PC-3 (cell line): ENCODE results near the gene KIFAP3. TPM values are rescaled to one million over a fixed set of nuclear protein-coding genes. Genes with fewer than 3 reads are reported as not detected.

Experiments used
- ATAC-seq: fragments of 200-7000 bp; cut with Tn5 transposase; 2 replicates; pipeline ENCODE4 v1.9.1; 2020; ENCODE audit warnings: mild to moderate bottlenecking, moderate library complexity
- BruUV-seq: library from RNA; stranded (reverse); fragments of 400-500 nt; replicated peaks from 2 replicates; lab custom pipeline; 2021; lab: Mats Ljungman, UMichigan
- CTCF ChIA-PET: fragments of 300-600 bp; sonication (Branson Sonifier 250); formaldehyde crosslinking; loops from one replicate; lab custom pipeline; 2022; ENCODE audit warnings: antibody characterized with exemption; lab: Charles Lee
- POLR2A ChIA-PET: fragments of 300-600 bp; sonication (Branson Sonifier 250); formaldehyde crosslinking; loops from one replicate; lab custom pipeline; 2022; ENCODE audit warnings: antibody characterized with exemption; ENCODE audit not compliant: unreplicated experiment; lab: Charles Lee
- DNase-seq: peaks from one replicate; pipeline ENCODE4 v3.0.0-alpha.2; 2015
- H2AFZ ChIP-seq: fragments of 300-600 bp; sonication (generic); 2 replicates; pipeline ENCODE4 v1.6.0; 2016; ENCODE audit warnings: antibody characterized with exemption, low read length
- H3F3A ChIP-seq: fragments of 300-600 bp; sonication (generic); one replicate; pipeline ENCODE4 v1.6.0; 2017; ENCODE audit warnings: antibody characterized with exemption, low read length, control low read depth, mild to moderate bottlenecking; ENCODE audit not compliant: unreplicated experiment
- H3K27ac ChIP-seq: fragments of 300-600 bp; sonication (generic); 2 replicates; pipeline ENCODE4 v1.5.1; 2016; ENCODE audit warnings: mild to moderate bottlenecking, low read length
- H3K27me3 ChIP-seq: fragments of 300-600 bp; sonication (generic); 2 replicates; pipeline ENCODE4 v1.6.1; 2016; ENCODE audit warnings: low read length, mixed read lengths
- H3K36me3 ChIP-seq: fragments of 300-600 bp; sonication (generic); 2 replicates; pipeline ENCODE4 v1.6.1; 2016; ENCODE audit warnings: low read depth, mixed run types, low read length, mixed read lengths
- H3K4me1 ChIP-seq: fragments of 300-600 bp; sonication (generic); 2 replicates; pipeline ENCODE4 v1.5.1; 2016; ENCODE audit warnings: low read length; ENCODE audit not compliant: insufficient read depth
- H3K4me2 ChIP-seq: fragments of 300-600 bp; sonication (generic); 2 replicates; pipeline ENCODE4 v1.6.0; 2016; ENCODE audit warnings: low read length
- H3K4me3 ChIP-seq: fragments of 300-600 bp; sonication (generic); 2 replicates; pipeline ENCODE4 v1.5.1; 2016; ENCODE audit warnings: mild to moderate bottlenecking, low read length, mixed read lengths
- H3K79me2 ChIP-seq: fragments of 300-600 bp; sonication (generic); 2 replicates; pipeline ENCODE4 v1.6.1; 2017; ENCODE audit warnings: low read length, mixed read lengths
- H3K9ac ChIP-seq: fragments of 300-600 bp; sonication (generic); 2 replicates; pipeline ENCODE4 v1.6.0; 2016; ENCODE audit warnings: mild to moderate bottlenecking, low read length
- H3K9me2 ChIP-seq: fragments of 300-600 bp; sonication (generic); replicated peaks from 2 replicates; pipeline ENCODE4 v1.6.1; 2016; ENCODE audit warnings: mixed run types, low read length, mixed read lengths
- H3K9me3 ChIP-seq: fragments of 300-600 bp; sonication (generic); 2 replicates; pipeline ENCODE4 v1.6.1; 2016; ENCODE audit warnings: low read length, mixed read lengths
- H4K20me1 ChIP-seq: fragments of 300-600 bp; sonication (generic); 2 replicates; pipeline ENCODE4 v1.6.1; 2016; ENCODE audit warnings: low read length, mixed read lengths
- CTCF ChIP-seq: fragments of 300-600 bp; sonication (generic); conservative IDR thresholded peaks from 2 replicates; pipeline ENCODE4 v1.5.1; 2017; ENCODE audit warnings: antibody characterized with exemption, low read depth, mild to moderate bottlenecking, low read length
- EZH2 ChIP-seq: fragments of 300-600 bp; sonication (generic); IDR thresholded peaks from one replicate; pipeline ENCODE4 v1.6.1; 2017; ENCODE audit warnings: antibody characterized with exemption, mild to moderate bottlenecking, low read length; ENCODE audit not compliant: unreplicated experiment
- EZH2phosphoT487 ChIP-seq: fragments of 300-600 bp; sonication (generic); IDR thresholded peaks from 2 replicates; pipeline ENCODE4 v1.6.1; 2018; ENCODE audit warnings: mild to moderate bottlenecking, antibody characterized with exemption, low read length, borderline replicate concordance
- intact Hi-C: fragments of 100-400 bp; cut with micrococcal nuclease; formaldehyde crosslinking; loops from 2 replicates; pipeline ENCODE4 v1.9.0; 2023
- total RNA-seq: library from RNA; depleted of rRNA; stranded (reverse); fragments of >200 nt; gene quantifications from 2 replicates; pipeline ENCODE4 v1.2.3, GENCODE V29; 2014

KIFAP3 gene
- total RNA-seq, 1 experiment from 2014 or later, result 6.9 TPM

- Histone ChIP-seq H3K27ac (no peak overlapping the region), H3K4me3 (no peak overlapping the region), H3K4me2 (no peak overlapping the region), H3K27me3 (no peaks in the 10 kb centered on the region), H3K4me1 (0 out of 2 replicates have a peak, but pooled peaks cover 5% of the 10 kb centered on the region), H3K9me2 (no peaks in the 10 kb centered on the region), H3K36me3 (no peaks in the 10 kb centered on the region), H4K20me1 (no peaks in the 10 kb centered on the region), H3K9me3 (no peaks in the 10 kb centered on the region), H2AFZ (no peak overlapping the region), H3K9ac (no peak overlapping the region), H3K79me2 (no peaks in the 10 kb centered on the region), H3F3A (no peaks in the 10 kb centered on the region)
- no peak for DNase-seq
- no peak for ATAC-seq
- POLR2A ChIA-PET, result no interaction called here
- CTCF ChIA-PET, result no interaction called here
- intact Hi-C loops, result no loop called here
- TF ChIP-seq EZH2 (no peak), CTCF (no peak), EZH2phosphoT487 (no peak)
- BruUV-seq, result no TSS peak
Observed at GRCh38 chr1:170017478-170017877, 57.0 kb downstream of the KIFAP3 start.

GRCh38 chr1:170012920-170013319, 61.6 kb downstream of the KIFAP3 start:
- Histone ChIP-seq H3K9me3 (no peaks in the 10 kb centered on the region), H3F3A (no peaks in the 10 kb centered on the region), H3K9me2 (no peaks in the 10 kb centered on the region), H2AFZ (no peak overlapping the region), H3K36me3 (no peaks in the 10 kb centered on the region), H4K20me1 (no peaks in the 10 kb centered on the region), H3K4me2 (no peak overlapping the region), H3K4me1 (0 out of 2 replicates have a peak, but pooled peaks cover 5% of the 10 kb centered on the region), H3K4me3 (no peak overlapping the region), H3K27ac (no peak overlapping the region), H3K79me2 (no peaks in the 10 kb centered on the region), H3K27me3 (no peaks in the 10 kb centered on the region), H3K9ac (no peak overlapping the region)
- no TSS peak for BruUV-seq
- TF ChIP-seq EZH2 (no peak), CTCF (no peak), EZH2phosphoT487 (no peak)
- ChIA-PET POLR2A (no interaction called here), CTCF (no interaction called here)
- ATAC-seq (no peak), DNase-seq (no peak)
- intact Hi-C loops, result loop anchor here (5.0 kb wide), 3 partner anchors 59 to 519 kb away; partner anchors contain the start of genes GORAB and KIFAP3

GRCh38 chr1:170010443-170010842, 64.1 kb downstream of the KIFAP3 start:
- no peak overlapping the region for H2AFZ ChIP-seq
- H3F3A ChIP-seq, result no peaks in the 10 kb centered on the region
- no peak overlapping the region for H3K9ac ChIP-seq
- peak; percentile 69 for DNase-seq
- no peaks in the 10 kb centered on the region for H3K27me3 ChIP-seq
- no peak for ATAC-seq
- 0 out of 2 replicates have a peak, but pooled peaks cover 5% of the 10 kb centered on the region for H3K4me1 ChIP-seq
- no TSS peak for BruUV-seq
- no peaks in the 10 kb centered on the region for H3K79me2 ChIP-seq
- TF ChIP-seq EZH2 (no peak), CTCF (peak; percentile 58)
- ChIA-PET CTCF (interaction anchor here (0.6 kb wide), 1 partner anchor 88 kb away, joined by 3 read pairs; no protein-coding TSS in a partner anchor), POLR2A (no interaction called here)
- H3K9me3 ChIP-seq, result no peaks in the 10 kb centered on the region
- intact Hi-C loops, result loop anchor here (1.0 to 5.0 kb wide), 5 partner anchors 62 to 872 kb away; partner anchors contain the start of genes GORAB and KIFAP3
- H3K9me2 ChIP-seq, result no peaks in the 10 kb centered on the region
- H3K4me2 ChIP-seq, result no peak overlapping the region
- H4K20me1 ChIP-seq, result no peaks in the 10 kb centered on the region
- H3K36me3 ChIP-seq, result no peaks in the 10 kb centered on the region
- H3K4me3 ChIP-seq, result no peak overlapping the region
- no peak overlapping the region for H3K27ac ChIP-seq
